ENCODE results near the gene SRMS. TPM values are rescaled to one million over a fixed set of nuclear protein-coding genes. Genes with fewer than 3 reads are reported as not detected.
A peak's percentile ranks its signal among the peaks of the same experiment; 100 is the strongest.

Gene SRMS
- total and polyA plus RNA-seq, 2 of the 13 experiments (the other 11 are each of a cell fraction or from before 2014, with no cell fraction given) = not detected

- no peak for TF ChIP-seq IRF9 (CRISPR knock-in tag; IDR thresholded peaks at IDR 0.05; ENCODE audit: borderline replicate concordance)
- TF ChIP-seq IRF2 (CRISPR knock-in tag; IDR thresholded peaks at IDR 0.05) = no peak
- no peak for TF ChIP-seq HOXA5 (CRISPR knock-in tag; IDR thresholded peaks at IDR 0.05)
- TF ChIP-seq, protein P1, sequence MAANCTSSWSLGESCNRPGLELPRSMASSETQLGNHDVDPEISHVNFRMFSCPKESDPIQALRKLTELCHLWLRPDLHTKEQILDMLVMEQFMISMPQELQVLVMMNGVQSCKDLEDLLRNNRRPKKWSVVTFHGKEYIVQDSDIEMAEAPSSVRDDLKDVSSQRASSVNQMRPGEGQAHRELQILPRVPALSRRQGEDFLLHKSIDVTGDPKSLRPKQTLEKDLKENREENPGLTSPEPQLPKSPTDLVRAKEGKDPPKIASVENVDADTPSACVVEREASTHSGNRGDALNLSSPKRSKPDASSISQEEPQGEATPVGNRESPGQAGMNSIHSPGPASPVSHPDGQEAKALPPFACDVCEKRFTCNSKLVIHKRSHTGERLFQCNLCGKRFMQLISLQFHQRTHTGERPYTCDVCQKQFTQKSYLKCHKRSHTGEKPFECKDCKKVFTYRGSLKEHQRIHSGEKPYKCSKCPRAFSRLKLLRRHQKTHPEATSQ (CRISPR knock-in tag; IDR thresholded peaks at IDR 0.05; ENCODE audit: borderline replicate concordance) = no peak
- peak; percentile 58 for TF ChIP-seq ZEB1 (IDR thresholded peaks at IDR 0.05; ENCODE audit: insufficient replicate concordance, low read depth)
- TF ChIP-seq SSRP1 (CRISPR knock-in tag; IDR thresholded peaks at IDR 0.05) = no peak
- no peak for TF ChIP-seq ZSCAN21 (CRISPR knock-in tag; IDR thresholded peaks at IDR 0.05; ENCODE audit: borderline replicate concordance)
- TF ChIP-seq, protein P2, sequence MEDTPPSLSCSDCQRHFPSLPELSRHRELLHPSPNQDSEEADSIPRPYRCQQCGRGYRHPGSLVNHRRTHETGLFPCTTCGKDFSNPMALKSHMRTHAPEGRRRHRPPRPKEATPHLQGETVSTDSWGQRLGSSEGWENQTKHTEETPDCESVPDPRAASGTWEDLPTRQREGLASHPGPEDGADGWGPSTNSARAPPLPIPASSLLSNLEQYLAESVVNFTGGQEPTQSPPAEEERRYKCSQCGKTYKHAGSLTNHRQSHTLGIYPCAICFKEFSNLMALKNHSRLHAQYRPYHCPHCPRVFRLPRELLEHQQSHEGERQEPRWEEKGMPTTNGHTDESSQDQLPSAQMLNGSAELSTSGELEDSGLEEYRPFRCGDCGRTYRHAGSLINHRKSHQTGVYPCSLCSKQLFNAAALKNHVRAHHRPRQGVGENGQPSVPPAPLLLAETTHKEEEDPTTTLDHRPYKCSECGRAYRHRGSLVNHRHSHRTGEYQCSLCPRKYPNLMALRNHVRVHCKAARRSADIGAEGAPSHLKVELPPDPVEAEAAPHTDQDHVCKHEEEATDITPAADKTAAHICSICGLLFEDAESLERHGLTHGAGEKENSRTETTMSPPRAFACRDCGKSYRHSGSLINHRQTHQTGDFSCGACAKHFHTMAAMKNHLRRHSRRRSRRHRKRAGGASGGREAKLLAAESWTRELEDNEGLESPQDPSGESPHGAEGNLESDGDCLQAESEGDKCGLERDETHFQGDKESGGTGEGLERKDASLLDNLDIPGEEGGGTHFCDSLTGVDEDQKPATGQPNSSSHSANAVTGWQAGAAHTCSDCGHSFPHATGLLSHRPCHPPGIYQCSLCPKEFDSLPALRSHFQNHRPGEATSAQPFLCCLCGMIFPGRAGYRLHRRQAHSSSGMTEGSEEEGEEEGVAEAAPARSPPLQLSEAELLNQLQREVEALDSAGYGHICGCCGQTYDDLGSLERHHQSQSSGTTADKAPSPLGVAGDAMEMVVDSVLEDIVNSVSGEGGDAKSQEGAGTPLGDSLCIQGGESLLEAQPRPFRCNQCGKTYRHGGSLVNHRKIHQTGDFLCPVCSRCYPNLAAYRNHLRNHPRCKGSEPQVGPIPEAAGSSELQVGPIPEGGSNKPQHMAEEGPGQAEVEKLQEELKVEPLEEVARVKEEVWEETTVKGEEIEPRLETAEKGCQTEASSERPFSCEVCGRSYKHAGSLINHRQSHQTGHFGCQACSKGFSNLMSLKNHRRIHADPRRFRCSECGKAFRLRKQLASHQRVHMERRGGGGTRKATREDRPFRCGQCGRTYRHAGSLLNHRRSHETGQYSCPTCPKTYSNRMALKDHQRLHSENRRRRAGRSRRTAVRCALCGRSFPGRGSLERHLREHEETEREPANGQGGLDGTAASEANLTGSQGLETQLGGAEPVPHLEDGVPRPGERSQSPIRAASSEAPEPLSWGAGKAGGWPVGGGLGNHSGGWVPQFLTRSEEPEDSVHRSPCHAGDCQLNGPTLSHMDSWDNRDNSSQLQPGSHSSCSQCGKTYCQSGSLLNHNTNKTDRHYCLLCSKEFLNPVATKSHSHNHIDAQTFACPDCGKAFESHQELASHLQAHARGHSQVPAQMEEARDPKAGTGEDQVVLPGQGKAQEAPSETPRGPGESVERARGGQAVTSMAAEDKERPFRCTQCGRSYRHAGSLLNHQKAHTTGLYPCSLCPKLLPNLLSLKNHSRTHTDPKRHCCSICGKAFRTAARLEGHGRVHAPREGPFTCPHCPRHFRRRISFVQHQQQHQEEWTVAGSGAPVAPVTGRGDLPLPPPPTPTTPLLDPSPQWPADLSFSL (CRISPR knock-in tag; IDR thresholded peaks at IDR 0.05) = no peak
- 0 out of 2 replicates have a peak, but pooled peaks have one; percentile 8 for TF ChIP-seq CREB1 (IDR thresholded peaks at IDR 0.05)
- TF ChIP-seq CREB1 (CRISPR knock-in tag; IDR thresholded peaks at IDR 0.05) = no peak
- TF ChIP-seq MED1 (CRISPR knock-in tag; IDR thresholded peaks at IDR 0.05) = no peak
- TF ChIP-seq SRY (CRISPR knock-in tag; IDR thresholded peaks at IDR 0.05) = no peak
- no peak for TF ChIP-seq ZNF335 (CRISPR knock-in tag; IDR thresholded peaks at IDR 0.05)
- no peak for TF ChIP-seq ZFX (CRISPR knock-in tag; IDR thresholded peaks at IDR 0.05; ENCODE audit: low read depth)
- TF ChIP-seq, protein P3, sequence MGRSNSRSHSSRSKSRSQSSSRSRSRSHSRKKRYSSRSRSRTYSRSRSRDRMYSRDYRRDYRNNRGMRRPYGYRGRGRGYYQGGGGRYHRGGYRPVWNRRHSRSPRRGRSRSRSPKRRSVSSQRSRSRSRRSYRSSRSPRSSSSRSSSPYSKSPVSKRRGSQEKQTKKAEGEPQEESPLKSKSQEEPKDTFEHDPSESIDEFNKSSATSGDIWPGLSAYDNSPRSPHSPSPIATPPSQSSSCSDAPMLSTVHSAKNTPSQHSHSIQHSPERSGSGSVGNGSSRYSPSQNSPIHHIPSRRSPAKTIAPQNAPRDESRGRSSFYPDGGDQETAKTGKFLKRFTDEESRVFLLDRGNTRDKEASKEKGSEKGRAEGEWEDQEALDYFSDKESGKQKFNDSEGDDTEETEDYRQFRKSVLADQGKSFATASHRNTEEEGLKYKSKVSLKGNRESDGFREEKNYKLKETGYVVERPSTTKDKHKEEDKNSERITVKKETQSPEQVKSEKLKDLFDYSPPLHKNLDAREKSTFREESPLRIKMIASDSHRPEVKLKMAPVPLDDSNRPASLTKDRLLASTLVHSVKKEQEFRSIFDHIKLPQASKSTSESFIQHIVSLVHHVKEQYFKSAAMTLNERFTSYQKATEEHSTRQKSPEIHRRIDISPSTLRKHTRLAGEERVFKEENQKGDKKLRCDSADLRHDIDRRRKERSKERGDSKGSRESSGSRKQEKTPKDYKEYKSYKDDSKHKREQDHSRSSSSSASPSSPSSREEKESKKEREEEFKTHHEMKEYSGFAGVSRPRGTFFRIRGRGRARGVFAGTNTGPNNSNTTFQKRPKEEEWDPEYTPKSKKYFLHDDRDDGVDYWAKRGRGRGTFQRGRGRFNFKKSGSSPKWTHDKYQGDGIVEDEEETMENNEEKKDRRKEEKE (IDR thresholded peaks at IDR 0.05) = no peak
- TF ChIP-seq MAFG (CRISPR knock-in tag; IDR thresholded peaks at IDR 0.05) = no peak
- TF ChIP-seq ZNF577 (CRISPR knock-in tag; IDR thresholded peaks at IDR 0.05; ENCODE audit: borderline replicate concordance, low read depth) = no peak
- no peak for TF ChIP-seq DNMT1 (CRISPR knock-in tag; IDR thresholded peaks at IDR 0.05)
- TF ChIP-seq KLF16 (CRISPR knock-in tag; IDR thresholded peaks at IDR 0.05) = no peak
These were observed 11.1 kb downstream of the SRMS start (continued) for GRCh38 chr20:63536241-63536977.
